Occipital lobe (tissue), 2 donors: ENCODE measurements around the gene NPPC. TPM values are rescaled to one million over a fixed set of nuclear protein-coding genes. Genes with fewer than 3 reads are reported as not detected.
"Not testable (repeated sequence)": the region's sequence is repeated elsewhere in the genome, so short reads cannot be mapped to it uniquely, and the experiment has no call there.

Source experiments
- DNase-seq: peaks from one replicate; lab custom pipeline; 2025; lab: John Stamatoyannopoulos, UW
- total RNA-seq: library from RNA; depleted of rRNA; stranded (reverse); fragments of >200 nt; gene quantifications from one replicate; pipeline ENCODE4 v1.2.3, GENCODE V29; 2014

The NPPC gene
- not detected for total RNA-seq

- DNase-seq: peak; percentile 31
Observed at GRCh38 chr2:231926180-231926741, at the start of gene NPPC. Gene NPPC (minus strand): TSS chr2:231926396. CDS start chr2:231926249, 147 bp downstream.

DNA sequence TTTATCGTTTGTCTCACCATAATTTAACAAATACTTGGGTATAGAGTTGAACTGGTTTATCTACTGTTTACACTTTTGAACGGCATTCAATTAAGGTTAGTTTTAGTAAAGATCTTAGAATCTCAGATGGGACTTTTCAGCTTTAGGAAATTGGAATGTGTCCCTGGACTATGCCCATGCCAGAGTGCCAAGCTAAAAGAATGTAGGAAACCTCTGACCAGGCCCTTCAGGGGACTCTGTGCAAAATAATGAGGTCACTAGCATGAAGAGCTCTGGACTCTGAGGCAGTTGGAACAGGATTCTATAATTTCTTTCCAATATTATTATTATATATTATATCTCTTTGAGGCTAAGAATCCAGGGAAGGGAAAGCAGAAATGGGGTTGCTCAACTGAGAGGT, 48.8 kb upstream of the NPPC start:
- no peak for DNase-seq

DNA sequence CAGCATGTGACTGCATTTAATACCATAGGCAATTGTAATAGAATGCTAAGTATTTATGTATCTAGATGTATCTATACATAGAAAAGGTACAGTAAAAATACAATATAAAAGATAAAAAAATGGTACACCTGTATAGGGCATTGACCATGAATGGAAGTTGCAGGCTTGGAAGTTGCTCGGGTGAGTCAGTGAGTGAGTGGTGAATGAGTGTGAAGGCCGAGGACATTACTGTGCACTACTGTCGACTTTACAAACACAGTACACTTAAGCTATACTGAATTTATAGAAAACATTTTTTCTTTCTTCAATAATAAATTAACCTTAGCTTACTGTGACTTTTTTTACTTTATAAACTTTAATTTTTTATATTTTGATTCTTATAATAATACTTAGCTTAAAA, 44.3 kb upstream of the NPPC start:
- DNase-seq: no peak

DNA sequence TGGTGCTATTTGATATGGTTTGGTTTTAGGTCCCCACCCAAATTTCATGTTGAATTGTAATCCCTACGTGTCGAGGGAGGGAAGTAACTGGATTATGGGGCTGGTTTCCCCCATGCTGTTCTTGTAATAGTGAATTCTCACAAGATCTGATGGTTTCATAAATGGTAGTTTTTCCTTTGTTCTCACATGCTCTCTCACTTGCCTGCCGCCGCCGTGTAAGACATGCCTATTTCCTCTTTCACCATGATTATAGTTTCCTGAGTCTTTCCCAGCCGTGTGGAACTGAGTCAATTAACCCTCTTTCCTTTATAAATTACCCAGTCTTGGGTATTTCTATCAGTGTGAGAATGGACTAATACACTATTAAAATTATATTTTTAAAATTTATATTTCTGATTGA, 42.6 kb upstream of the NPPC start:
- DNase-seq: no peak

DNA sequence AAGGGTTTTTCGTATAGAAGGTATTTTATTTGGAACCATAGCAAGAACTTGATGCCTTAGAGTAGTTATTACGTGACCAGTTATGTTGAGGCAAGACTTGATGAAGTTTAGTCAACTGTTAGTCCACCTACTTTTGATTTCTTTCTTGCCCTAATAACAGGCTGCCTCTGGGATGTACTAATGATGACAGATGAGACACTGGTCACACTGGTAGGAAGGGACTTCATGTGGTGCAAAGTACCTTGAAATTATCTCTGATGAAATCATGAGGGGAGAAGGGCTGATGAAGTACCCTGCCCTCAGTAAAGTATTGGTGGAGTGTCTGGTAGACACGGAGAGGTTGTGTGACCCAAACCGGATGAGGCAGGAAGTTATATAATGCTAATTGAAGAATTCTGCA, 40.7 kb upstream of the NPPC start:
- DNase-seq: no peak

DNA sequence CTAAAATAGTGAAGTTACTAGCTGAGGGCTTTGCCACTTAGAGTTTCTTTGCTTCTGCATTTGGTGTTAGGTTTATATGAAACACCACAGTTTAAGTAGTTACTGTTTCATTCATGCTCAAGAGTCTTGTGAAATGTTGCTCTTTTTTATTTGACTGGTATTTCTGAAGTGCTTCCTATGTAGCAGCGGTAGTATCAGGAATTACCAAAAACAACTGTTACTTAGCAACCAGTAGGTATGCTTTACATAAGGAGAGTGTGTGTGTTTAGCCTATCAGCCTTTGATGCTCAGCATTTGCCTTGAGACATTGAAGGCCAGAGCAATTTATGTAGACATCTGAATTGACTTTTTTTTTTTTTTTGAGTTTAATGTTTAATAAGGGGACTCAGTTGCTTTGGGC, 38.9 kb upstream of the NPPC start:
- no peak for DNase-seq

DNA sequence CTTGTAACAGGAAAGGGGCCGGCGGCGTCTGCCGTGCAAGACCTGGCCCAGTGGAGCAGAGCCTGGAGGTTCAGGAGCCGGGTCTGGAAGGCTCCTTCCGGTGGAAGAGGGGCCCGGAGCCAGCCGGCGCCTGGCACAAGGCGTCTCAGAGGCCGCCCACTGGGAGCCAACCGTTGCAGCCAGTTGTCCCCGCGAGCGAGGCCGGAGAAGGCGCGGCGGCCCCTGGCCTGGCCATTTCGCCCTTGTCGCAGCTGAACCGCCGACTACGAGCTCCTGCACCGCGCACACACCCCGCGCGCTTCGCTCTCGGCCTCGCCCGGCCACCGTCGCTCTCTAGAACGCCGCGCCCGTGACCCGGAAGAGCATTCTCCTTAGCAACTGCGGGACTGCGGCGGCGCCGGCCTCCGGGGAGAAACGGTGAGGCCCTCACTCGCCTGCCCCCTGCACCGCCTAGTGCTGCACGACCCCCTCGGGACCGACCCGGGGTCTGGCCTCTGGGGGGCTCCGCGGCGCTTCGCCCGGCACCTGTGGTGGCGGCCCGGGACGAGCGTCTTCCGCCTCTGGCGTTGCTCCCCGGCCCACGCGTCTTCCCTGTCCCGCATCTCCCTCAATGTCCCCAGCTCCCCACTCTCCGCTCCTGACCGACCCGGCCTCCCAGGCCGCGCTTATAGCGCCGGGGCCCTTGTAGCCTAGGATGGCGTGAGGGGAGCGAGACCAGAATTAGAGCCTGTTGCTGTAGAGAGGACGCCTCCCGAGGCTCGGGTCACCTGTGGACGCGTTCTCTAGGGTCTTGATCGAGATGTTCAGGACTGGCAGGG, 35.4 kb upstream of the NPPC start, which contains the start of gene DIS3L2:
Gene DIS3L2, plus strand, starts transcription at position 365 of the 818 bp plus-strand sequence. CDS start 53,215 bp downstream, outside the sequence.
- DNase-seq: peak; percentile 73

DNA sequence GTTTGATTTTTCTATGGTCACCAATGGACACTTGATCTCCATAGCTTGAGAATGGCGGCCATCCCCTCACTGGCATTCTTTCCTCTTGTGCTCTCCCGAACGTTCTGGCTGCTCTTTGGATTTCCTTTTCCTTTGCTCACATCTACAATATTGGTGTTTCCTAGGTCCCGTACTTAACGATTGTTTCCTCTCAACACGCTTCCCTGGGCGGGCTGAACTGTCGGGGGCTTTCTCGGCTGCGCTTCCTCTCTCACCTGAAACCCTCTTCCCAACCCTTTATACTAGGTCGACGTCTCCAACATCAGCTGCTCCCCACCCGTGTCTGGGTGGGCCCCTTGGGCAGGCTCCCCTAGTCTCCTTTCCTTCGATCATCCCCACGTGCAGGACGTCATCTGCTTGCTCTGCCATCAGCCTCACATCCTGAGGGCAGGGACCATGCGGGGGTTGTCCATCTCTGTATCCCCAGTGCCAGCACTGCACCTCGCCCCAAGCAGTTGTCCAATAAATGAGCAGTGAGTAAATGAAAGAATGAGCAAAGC, 34.7 kb upstream of the NPPC start:
- no peak for DNase-seq

GRCh38 chr2:231957913-231958763, 31.9 kb upstream of the NPPC start:
- DNase-seq: no peak

- no peak for DNase-seq
Observed at GRCh38 chr2:231955758-231956472, 29.7 kb upstream of the NPPC start.

- no peak for DNase-seq
Observed at GRCh38 chr2:231951452-231952035, 25.3 kb upstream of the NPPC start.

GRCh38 chr2:231947694-231948093, 21.5 kb upstream of the NPPC start:
- DNase-seq: no peak

- DNase-seq: not testable (repeated sequence)
Observed at GRCh38 chr2:231947112-231947511, 20.9 kb upstream of the NPPC start.

- no peak for DNase-seq
Observed at GRCh38 chr2:231946241-231946814, 20.1 kb upstream of the NPPC start.

GRCh38 chr2:231942180-231942579, 16.0 kb upstream of the NPPC start:
- DNase-seq: no peak

- no peak for DNase-seq
Observed at GRCh38 chr2:231941673-231942072, 15.5 kb upstream of the NPPC start.

GRCh38 chr2:231940795-231941194, 14.6 kb upstream of the NPPC start:
- no peak for DNase-seq

- no peak for DNase-seq
Observed at GRCh38 chr2:231939022-231939421, 12.8 kb upstream of the NPPC start.

GRCh38 chr2:231937057-231937456, 10.9 kb upstream of the NPPC start:
- DNase-seq: no peak

DNA sequence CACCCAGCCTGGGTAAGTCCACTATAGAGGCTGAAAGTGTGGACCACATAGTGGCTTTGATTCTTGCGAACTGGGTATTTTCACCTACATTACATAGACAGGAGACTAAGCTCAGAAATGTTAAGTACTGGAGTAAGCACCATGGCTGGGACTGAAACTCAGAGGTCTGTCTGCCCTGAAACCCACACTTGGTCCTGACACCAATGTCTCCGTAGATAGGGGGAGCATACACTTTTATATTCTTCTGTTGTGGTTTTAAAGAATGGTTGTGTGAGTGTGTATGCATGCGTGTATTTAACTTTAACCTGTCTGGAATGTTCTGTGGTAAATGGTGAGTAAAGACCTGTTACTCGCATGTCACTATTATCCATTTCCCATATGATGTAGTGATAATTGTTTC, 10.3 kb upstream of the NPPC start:
- DNase-seq: no peak
